GM18907 (cell line): Measurements from ENCODE around the gene GRM4.

Experiments
- ATAC-seq: cut with Tn5 transposase; IDR thresholded peaks from one replicate; pipeline ENCODE4 v1.9.1; 2021; ENCODE audit warnings: mild to moderate bottlenecking, moderate library complexity; ENCODE audit not compliant: unreplicated experiment

Gene GRM4

DNA sequence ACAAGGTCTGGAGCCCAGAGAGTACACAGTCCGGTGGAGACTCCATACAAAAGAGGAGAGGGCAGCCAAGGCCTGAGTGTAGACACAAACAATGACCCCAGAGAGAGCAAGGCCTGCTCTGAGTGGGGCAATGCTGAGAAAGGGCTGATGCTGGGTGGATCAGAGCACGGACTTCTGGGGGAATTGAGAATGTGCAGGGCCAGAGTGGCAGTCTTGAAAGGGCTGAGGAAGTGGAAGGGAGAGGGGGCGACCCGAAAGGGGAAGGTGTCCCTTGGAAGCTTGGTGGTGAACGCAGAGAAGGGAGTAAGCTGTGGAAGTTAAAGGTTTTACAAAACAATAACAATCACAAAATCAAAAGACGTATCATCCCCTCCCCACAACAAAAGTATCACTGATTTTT is 12.0 kb upstream of the GRM4 start:
- ATAC-seq = no peak

GRCh38 chr6:34157236-34157830 is 11.4 kb upstream of the GRM4 start:
- ATAC-seq = no peak

- no peak for ATAC-seq
Observed at GRCh38 chr6:34155471-34156300, 9.8 kb upstream of the GRM4 start.

DNA sequence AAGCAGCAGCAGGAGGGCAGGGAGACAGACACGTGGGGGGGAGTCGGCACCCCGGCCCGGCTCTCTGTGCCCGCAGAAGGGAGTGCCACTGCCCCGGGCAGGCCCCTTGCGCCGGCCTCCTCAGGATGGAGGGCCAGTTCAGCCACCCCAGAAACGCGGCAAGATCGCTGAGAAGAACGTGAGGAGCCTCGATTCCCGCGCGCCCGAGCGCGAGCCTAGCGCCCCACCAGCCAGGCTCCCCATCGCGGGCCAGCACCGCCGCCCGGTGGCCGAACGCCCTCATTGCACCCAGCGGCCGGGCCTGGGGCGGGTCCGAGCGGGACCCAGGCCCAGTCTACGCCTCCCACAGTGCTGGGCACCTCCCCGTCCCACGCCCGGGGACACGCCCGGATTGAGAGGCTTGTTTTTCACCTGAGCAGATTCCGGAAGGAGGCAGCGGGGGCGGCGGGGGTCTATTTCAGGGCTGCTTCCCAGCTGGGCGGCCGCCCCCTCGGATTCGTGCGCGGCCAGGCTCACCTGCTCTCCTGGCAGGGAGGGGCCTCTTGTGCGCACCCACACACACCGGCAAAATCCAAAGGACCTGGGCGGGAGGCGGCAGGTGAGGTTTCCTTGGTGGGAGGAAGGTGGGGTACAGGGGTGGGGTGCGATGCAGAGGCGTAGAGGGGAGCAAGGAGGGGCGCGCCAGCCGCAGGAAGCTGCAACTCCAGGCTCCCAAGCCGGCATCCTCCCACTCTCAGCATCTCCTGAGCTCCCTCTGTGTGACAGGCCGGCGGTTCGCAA is 9.0 kb upstream of the GRM4 start:
- ATAC-seq = no peak

GRCh38 chr6:34152806-34153520 is 7.1 kb upstream of the GRM4 start:
- no peak for ATAC-seq

- ATAC-seq = no peak
Observed at GRCh38 chr6:34152042-34152524, 6.2 kb upstream of the GRM4 start.

DNA sequence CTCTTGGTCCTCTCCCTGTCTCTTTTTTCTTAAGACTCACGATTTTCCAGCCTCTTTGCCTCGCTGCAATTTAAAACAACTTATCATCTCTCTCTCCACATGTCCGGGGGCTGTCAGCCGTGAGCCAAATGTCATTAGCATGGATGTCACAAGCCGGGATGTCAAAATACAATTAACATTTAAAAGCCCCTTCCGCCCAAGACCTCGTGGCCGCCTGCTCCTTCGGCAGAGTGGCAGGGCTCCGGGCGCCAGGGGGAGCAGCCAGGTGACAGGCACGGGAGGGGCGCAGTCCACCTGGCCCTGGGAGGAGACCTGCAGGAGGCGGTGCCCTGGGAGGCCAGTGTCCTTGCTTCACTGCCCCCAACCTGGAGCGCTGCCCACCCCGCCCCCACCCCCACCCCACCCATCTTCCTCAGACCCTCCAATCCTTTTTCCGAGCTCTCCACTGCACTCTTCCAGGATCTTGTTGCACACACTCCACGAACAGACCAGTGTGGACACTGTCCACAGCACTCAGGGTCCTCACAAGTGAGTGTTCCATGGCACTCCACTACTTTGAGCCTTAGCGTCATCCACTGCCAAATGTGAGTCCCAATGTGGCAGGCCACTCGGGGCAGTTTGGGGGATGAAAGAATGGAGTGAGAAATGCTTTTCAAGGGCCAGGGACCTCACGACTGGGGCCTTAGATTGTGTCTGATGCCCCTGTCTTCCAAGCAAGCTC is 5.6 kb upstream of the GRM4 start:
- ATAC-seq = no peak

DNA sequence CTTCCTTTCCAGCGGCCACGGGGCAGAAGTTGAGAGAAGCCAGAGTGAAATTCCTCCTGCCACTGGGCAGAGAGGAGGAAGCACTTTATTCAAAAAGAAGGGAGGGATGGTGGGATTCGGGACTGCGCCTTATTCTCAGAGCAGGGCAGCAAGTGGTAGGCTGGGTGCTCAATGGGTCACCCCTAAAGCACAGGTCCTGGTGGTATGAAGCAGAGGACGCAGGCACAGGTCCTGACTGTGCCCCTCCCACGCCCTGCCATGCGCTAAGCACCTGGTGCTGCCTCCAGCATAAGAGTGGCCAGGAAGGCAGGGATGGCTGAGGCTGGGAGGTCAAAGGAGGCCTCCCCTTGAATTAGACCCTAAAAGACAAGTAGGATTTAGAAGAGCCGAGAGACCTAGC is 4.9 kb upstream of the GRM4 start:
- no peak for ATAC-seq

DNA sequence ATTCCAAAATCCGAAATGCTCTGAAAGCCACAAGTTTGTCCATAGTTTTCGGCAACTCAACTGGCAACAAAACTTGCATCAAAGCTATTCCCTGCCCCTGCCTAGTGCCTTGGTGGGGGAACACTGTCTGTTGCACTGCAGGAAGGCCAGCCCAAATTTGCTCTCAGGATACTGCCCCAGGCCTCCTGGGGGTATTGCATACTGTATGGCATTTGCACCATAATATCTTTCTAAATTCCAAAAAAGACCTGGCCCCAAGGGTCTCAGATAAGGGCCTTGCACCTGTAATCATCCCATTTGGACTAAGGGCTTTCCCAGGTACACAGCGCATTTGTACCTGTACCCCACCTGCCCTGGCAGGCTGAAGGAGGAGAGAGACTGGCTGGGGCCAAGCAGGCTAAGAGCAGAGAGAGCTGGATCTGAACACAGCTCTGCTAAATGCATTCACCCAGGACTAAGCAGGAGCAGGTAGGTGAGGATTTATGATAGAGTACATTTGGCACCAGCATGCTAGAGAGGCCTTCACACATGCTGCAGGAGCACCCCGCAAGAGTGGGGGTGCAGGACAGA is 4.0 kb upstream of the GRM4 start:
- ATAC-seq = no peak

DNA sequence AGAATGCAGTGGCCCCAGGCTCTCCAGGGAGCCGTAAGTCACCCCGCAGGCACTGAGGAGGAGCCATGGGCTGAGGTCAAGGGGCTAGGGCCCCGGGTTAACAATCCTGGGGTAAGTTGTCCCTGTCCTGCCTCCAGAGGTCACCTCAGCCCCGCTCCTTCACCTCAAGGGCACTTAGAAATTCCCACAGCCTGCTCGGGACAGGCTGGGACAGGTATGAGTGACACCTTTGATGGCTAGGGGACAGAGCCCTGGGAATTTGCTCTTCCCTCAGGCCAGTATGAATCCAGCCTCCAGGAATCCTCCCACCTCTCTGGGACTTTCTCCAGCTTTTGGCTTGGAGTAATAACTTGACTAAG is 3.5 kb upstream of the GRM4 start:
- ATAC-seq = no peak

GRCh38 chr6:34148631-34149451 is 3.0 kb upstream of the GRM4 start:
- no peak for ATAC-seq

DNA sequence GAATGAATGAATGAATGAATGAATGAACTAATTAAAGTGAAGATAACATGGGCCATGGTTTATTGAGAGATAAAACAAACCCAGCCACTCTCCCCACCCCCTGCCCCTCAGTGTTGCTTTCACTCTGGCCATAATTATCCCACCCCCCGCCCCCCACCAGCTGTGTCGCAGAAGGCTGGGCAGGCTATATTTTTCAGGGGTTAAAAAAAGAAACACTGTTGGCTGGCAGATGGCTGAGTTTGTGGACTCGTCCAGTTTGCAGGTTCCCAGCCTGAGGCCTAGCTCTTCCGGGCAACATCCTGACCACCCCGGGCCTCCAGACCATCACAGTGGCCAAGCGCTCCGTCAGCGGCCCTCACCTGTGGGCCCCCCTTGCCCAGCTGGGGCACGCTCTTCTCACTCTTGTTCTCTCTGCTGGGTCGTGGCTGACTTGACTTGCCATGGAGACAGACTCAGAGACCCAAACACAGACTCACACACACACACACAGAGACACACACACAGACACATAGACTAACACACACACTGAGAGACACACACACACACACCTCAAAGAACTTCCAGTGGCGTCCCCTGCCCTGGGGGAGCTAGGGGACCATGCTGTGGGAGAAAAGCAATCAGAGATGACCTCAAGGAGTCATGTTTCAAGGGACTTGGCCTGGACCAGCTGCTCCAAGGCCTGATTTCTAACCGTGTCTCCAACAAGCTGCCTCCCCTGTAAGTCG is 2.2 kb upstream of the GRM4 start:
- no peak for ATAC-seq

- ATAC-seq = no peak
Observed at GRCh38 chr6:34146801-34147592, 1.1 kb upstream of the GRM4 start.

DNA sequence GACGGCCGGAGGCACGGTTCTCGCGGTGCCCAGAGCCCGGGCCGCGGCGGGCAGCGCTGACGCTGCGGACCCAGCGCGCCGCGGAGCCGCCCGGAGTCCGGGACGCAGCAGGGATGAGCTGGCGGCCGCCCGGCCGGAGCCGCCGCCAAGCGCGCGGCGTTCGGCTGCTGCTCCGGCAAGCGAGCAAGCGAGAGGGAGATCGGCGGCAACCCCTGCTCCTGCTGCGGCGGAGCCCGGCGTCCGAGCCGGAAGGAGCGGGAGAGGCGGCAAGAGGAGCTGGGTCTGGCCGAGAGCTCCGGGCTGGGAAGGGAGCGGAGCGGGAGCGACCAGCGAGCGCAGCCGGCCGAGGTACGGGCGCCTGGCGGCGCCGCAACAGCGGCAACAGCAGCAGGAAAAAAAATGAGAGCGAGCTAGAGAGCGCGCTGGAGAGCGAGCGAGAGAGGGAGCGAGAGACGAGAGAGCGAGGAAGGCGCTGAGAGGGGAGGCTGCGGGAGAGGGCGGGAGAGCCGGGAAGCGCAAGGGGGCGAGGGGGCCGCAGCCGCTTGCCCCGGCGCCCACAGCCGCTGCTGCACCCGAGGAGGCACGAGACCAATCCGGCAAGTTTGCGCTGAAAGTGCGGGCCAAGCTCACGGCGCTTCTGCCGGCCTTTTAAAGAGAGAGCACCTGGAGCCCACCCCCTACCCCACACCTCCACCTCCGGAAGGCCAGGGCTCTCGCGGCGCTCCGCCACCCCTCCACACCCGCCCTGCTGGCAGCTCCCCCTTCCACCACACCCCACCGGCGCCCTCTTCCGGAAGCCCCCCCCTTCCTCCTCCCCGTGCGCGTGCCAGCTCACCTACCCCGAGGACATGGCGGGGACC is 496 bp downstream of the GRM4 start:
- no peak for ATAC-seq

DNA sequence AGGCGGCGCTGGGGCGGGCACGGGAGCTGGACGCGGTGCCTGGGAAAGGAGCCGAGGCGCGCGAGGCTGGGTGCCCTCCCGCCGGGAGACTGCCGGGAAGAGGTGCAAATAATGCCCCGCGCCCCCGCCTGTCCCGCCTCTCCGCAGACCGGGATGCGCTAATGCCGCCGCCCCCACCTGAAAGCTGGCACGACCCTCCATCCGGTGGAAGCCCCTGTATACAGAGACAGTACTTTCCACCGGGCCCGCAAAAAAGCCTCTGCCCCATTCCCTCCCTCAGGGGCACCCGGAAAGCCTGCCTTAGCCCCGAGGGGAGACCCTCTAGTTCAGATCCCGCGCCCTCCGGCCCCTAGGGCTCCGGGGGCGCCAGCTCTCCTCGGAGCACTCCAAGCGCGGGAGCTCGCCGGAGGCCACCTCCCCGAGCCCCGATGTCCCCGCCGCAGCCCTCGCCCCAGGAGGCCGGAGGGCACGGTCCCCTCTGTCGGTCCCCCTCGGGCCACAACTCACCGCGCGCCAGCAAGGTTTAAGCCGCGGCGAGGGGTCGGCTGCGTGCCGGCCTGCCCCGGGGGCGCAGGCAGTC is 1.2 kb downstream of the GRM4 start:
- no peak for ATAC-seq

DNA sequence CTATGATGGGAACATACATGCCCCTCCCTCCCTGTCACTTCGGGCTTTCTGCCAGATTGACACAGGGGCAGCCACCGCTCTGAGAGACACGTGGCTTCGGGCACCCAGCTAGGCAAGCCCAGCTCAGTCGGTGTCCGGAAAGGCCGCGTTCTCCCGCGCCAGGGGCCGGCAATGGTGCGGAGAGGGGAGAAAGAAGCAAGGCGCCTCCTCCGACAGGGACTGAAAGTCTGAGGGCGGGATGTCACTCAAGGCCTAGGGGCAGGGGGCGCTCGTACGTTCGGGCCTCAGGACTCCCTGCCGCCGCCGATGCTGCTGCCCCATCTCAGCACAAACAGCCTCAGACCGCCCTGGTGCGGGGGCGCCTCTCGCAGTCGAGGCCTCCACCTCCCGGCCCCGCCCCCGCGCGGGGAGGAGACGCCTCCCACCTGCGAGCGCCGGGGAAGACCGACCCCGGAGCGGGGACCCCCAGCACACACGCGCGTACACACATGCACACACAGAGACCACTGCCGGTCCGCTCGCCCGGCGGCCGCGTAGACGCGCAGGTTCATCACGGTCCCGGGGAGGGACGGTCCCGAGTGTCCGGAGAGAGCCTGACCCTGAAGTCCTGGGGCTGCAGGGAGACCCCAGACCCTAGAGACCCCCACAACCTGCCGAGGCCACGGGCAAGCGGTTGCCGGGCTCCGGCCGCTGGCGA is 1.9 kb downstream of the GRM4 start:
- no peak for ATAC-seq
